RWPE1 (cell line): ENCODE measurements around the gene NMD3.

Experiments
- CTCF ChIA-PET: fragments of 350-600 bp; sonication (Branson Sonifier 250); formaldehyde crosslinking; extraction: SDS; loops from one replicate; lab custom pipeline; 2021; lab: Yijun Ruan, JAX
- POLR2A ChIA-PET: fragments of 400-600 bp; formaldehyde crosslinking; extraction: SDS; loops from one replicate; lab custom pipeline; 2020; ENCODE audit warnings: antibody characterized with exemption; ENCODE audit not compliant: low non-redundant PET; lab: Yijun Ruan, JAX
- DNase-seq: peaks from one replicate; pipeline ENCODE4 v3.0.0; 2012; ENCODE audit warnings: low spot score
- H3K27ac ChIP-seq: fragments of 450-650 bp; 2 replicates; pipeline ENCODE4 v1.5.1; 2017
- CTCF ChIP-seq: fragments of 450-650 bp; conservative IDR thresholded peaks from 2 replicates; pipeline ENCODE4 v1.5.1; 2017; ENCODE audit warnings: low read depth, mild to moderate bottlenecking

Gene NMD3

GRCh38 chr3:161224786-161225185, 3.7 kb downstream of the NMD3 start:
- no peak overlapping the region for H3K27ac ChIP-seq
- no peak for DNase-seq
- TF ChIP-seq CTCF, result no peak
- ChIA-PET CTCF (no interaction called here), POLR2A (no interaction called here)

GRCh38 chr3:161230621-161231171, 9.6 kb downstream of the NMD3 start:
- CTCF ChIA-PET, result interaction anchor here (1.8 kb wide), 1 partner anchor 178 kb away, joined by 6 read pairs; no protein-coding TSS in a partner anchor
- DNase-seq, result no peak
- no peak overlapping the region for H3K27ac ChIP-seq
- POLR2A ChIA-PET, result no interaction called here
- TF ChIP-seq CTCF, result no peak

- TF ChIP-seq CTCF, result no peak
- ChIA-PET POLR2A (no interaction called here), CTCF (no interaction called here)
- no peak for DNase-seq
- H3K27ac ChIP-seq, result no peak overlapping the region
Measured at GRCh38 chr3:161231861-161232260, 10.8 kb downstream of the NMD3 start.

GRCh38 chr3:161233557-161233956, 12.4 kb downstream of the NMD3 start:
- CTCF ChIA-PET, result no interaction called here
- no peak for DNase-seq
- POLR2A ChIA-PET, result no interaction called here
- no peak for TF ChIP-seq CTCF
- no peak overlapping the region for H3K27ac ChIP-seq

- no peak for DNase-seq
- no peak for TF ChIP-seq CTCF
- no peak overlapping the region for H3K27ac ChIP-seq
- POLR2A ChIA-PET, result no interaction called here
- CTCF ChIA-PET, result interaction anchor here (0.7 to 1.1 kb wide), 4 partner anchors 27 to 727 kb away, joined by 3 read pairs; no protein-coding TSS in a partner anchor
Measured at GRCh38 chr3:161236240-161236639, 15.1 kb downstream of the NMD3 start.

GRCh38 chr3:161239700-161240099, 18.6 kb downstream of the NMD3 start:
- POLR2A ChIA-PET, result no interaction called here
- no peak overlapping the region for H3K27ac ChIP-seq
- DNase-seq, result no peak
- CTCF ChIA-PET, result interaction anchor here (0.6 to 0.7 kb wide), 2 partner anchors 10 to 20 kb away, joined by 3 read pairs; no protein-coding TSS in a partner anchor
- TF ChIP-seq CTCF, result no peak
